Loucy (cell line): ENCODE measurements around the gene FDX1.
A peak's percentile ranks its signal among the peaks of the same experiment; 100 is the strongest.

ENCODE experiments used
- H2AFZ ChIP-seq: fragments of 200-600 bp; sonication (generic); 2 replicates; pipeline ENCODE4 v1.6.0; 2016; ENCODE audit warnings: antibody characterized with exemption, mild to moderate bottlenecking, low read length, moderate library complexity
- H3F3A ChIP-seq: fragments of 200-600 bp; 2 replicates; pipeline ENCODE4 v1.6.0; 2016; ENCODE audit warnings: antibody characterized with exemption, low read depth, mild to moderate bottlenecking
- H3K27me3 ChIP-seq: fragments of 200-600 bp; sonication (generic); 2 replicates; pipeline ENCODE4 v1.6.1; 2014; ENCODE audit warnings: low read length, mild to moderate bottlenecking; ENCODE audit not compliant: insufficient read depth, poor library complexity, severe bottlenecking
- H3K36me3 ChIP-seq: fragments of 200-600 bp; sonication (generic); 2 replicates; pipeline ENCODE4 v1.6.1; 2016; ENCODE audit warnings: low read length; ENCODE audit not compliant: insufficient read depth
- H3K4me1 ChIP-seq: fragments of 200-600 bp; sonication (generic); 2 replicates; pipeline ENCODE4 v1.5.1; 2014; ENCODE audit warnings: low read length, mild to moderate bottlenecking; ENCODE audit not compliant: insufficient read depth, poor library complexity, severe bottlenecking
- H3K4me2 ChIP-seq: fragments of 200-600 bp; sonication (generic); 2 replicates; pipeline ENCODE4 v1.6.0; 2014; ENCODE audit warnings: antibody characterized with exemption, low read length, low read depth, mild to moderate bottlenecking; ENCODE audit not compliant: poor library complexity, severe bottlenecking
- H3K4me3 ChIP-seq: fragments of 200-600 bp; sonication (generic); 2 replicates; pipeline ENCODE4 v1.5.1; 2014; ENCODE audit warnings: low read length, mild to moderate bottlenecking, mixed read lengths; ENCODE audit not compliant: poor library complexity, severe bottlenecking
- H3K79me2 ChIP-seq: fragments of 200-600 bp; sonication (generic); 2 replicates; pipeline ENCODE4 v1.6.1; 2014; ENCODE audit warnings: low read length; ENCODE audit not compliant: insufficient read depth
- H3K9ac ChIP-seq: fragments of 200-600 bp; sonication (generic); 2 replicates; pipeline ENCODE4 v1.6.0; 2014; ENCODE audit warnings: mild to moderate bottlenecking, low read depth, low read length, moderate library complexity; ENCODE audit not compliant: poor library complexity, severe bottlenecking
- H3K9me2 ChIP-seq: fragments of 200-600 bp; sonication (generic); replicated peaks from 2 replicates; pipeline ENCODE4 v1.6.1; 2016; ENCODE audit warnings: low read depth, low read length, mixed read lengths
- H3K9me3 ChIP-seq: fragments of 200-600 bp; sonication (generic); 2 replicates; pipeline ENCODE4 v1.6.1; 2014; ENCODE audit warnings: mild to moderate bottlenecking, antibody characterized with exemption, low read length, low read depth; ENCODE audit not compliant: insufficient read depth
- H4K20me1 ChIP-seq: fragments of 200-600 bp; sonication (generic); 2 replicates; pipeline ENCODE4 v1.6.0; 2014; ENCODE audit warnings: antibody characterized with exemption, low read length, mild to moderate bottlenecking; ENCODE audit not compliant: insufficient read depth, poor library complexity, severe bottlenecking
- EZH2phosphoT487 ChIP-seq: fragments of 200-600 bp; IDR thresholded peaks from 2 replicates; pipeline ENCODE4 v1.6.1; 2018; ENCODE audit warnings: antibody characterized with exemption, mild to moderate bottlenecking, moderate library complexity, borderline replicate concordance
- TF ChIP-seq, protein P1 (sequence below): fragments of 200-600 bp; sonication (generic); conservative IDR thresholded peaks from 2 replicates; pipeline ENCODE4 v1.5.1; 2014; ENCODE audit warnings: mild to moderate bottlenecking, antibody characterized with exemption, low read length

The FDX1 gene

DNA sequence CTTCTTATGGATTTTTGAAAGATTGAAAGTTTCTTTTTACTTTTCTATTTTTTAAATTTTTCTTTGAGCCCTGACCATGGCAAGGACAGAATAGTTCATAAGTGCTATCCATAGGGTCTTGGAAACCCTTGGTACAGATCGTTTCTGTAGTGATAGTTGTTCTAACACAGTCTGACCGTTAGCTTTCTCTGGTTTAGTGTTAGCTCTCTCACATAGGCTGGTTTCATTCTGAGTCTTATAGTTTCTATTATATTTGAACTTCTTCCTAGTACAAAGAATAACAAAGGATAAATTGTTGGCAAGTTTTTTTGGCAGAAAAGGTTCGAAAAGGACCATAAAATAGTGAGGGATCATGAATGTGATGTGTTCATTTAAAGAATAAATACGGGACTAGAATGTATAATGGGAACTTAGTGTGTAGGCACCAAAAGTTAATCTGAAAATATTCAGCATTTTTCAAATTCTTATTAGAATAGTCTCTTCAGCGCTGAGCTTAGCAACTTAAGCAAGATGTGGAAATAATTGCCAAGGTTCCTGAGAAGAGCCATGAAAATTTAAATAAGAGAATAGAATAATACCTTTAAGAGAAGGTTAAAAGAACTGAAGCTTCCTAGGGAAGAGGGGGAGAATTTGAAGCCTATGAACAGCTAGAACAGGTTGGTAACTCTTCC is 24.1 kb downstream of the FDX1 start:
- H3K36me3 ChIP-seq, result peaks cover 6% of the 10 kb centered on the region; the same call in 1 of the 2 replicates
- TF ChIP-seq, protein P1, sequence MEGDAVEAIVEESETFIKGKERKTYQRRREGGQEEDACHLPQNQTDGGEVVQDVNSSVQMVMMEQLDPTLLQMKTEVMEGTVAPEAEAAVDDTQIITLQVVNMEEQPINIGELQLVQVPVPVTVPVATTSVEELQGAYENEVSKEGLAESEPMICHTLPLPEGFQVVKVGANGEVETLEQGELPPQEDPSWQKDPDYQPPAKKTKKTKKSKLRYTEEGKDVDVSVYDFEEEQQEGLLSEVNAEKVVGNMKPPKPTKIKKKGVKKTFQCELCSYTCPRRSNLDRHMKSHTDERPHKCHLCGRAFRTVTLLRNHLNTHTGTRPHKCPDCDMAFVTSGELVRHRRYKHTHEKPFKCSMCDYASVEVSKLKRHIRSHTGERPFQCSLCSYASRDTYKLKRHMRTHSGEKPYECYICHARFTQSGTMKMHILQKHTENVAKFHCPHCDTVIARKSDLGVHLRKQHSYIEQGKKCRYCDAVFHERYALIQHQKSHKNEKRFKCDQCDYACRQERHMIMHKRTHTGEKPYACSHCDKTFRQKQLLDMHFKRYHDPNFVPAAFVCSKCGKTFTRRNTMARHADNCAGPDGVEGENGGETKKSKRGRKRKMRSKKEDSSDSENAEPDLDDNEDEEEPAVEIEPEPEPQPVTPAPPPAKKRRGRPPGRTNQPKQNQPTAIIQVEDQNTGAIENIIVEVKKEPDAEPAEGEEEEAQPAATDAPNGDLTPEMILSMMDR, result no peak

DNA sequence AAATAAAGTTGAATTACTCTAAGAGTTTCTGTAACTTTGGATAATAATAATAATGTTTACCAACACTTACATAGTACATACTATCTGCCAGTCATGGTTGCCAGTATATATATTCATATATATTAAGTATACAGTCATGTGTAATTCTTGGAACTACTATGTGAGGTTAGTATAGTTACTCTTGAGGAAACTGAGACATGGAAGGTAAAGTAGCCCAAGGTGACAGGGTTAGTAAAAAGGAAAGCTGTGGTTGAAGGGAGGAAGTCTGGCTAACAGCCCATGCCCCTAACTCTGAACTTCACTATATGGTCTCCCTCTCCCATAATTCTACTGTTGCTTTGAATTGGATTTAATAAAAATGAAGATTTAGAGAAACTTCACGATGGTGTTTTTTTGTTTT is 24.9 kb downstream of the FDX1 start:
- H3F3A ChIP-seq, result no peaks in the 10 kb centered on the region
- H3K79me2 ChIP-seq, result peaks cover 9% of the 10 kb centered on the region
- H4K20me1 ChIP-seq, result peaks cover 3% of the 10 kb centered on the region
- no peak overlapping the region for H3K9ac ChIP-seq
- peaks cover 5% of the 10 kb centered on the region for H3K4me1 ChIP-seq
- H3K9me3 ChIP-seq, result no peaks in the 10 kb centered on the region
- no peaks in the 10 kb centered on the region for H3K27me3 ChIP-seq
- no peak for TF ChIP-seq EZH2phosphoT487
- TF ChIP-seq, protein P1, result no peak
- H3K36me3 ChIP-seq, result peaks cover 12% of the 10 kb centered on the region; the same call in 1 of the 2 replicates
- H3K9me2 ChIP-seq, result no peaks in the 10 kb centered on the region
- H3K4me3 ChIP-seq, result no peak overlapping the region
- peak overlapping the region; percentile 10 for H3K4me2 ChIP-seq
- H2AFZ ChIP-seq, result no peak overlapping the region

More for the DNA sequence above, 24.1 kb downstream of the FDX1 start:
- Histone ChIP-seq H3K4me1 (peaks cover 5% of the 10 kb centered on the region), H3K4me3 (no peak overlapping the region), H2AFZ (no peak overlapping the region), H3F3A (no peaks in the 10 kb centered on the region), H3K9me3 (no peaks in the 10 kb centered on the region), H3K9me2 (no peaks in the 10 kb centered on the region), H3K27me3 (no peaks in the 10 kb centered on the region), H3K79me2 (peaks cover 9% of the 10 kb centered on the region), H4K20me1 (peaks cover 3% of the 10 kb centered on the region), H3K9ac (no peak overlapping the region), H3K4me2 (no peak overlapping the region)

DNA sequence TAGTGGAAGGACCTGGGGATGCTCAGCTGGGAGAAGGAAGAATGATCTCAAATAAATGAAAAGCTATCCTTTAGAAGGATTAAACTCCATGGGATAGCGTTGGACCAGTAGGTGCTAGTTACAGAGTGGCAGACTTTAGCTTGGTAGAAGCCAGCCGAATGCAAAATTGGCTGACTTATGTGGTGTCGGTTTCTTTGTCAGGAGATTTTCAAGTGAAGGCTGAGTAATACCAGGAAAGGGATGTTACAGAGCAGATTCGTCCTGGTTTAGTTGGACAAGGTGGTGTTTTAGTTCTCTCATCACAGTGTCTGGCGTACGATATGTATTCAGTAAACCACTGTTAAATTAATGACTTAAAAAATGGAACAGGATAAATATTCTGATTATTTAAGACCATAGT is 26.0 kb downstream of the FDX1 start:
- H3K79me2 ChIP-seq, result peaks cover 9% of the 10 kb centered on the region
- TF ChIP-seq, protein P1, result no peak
- TF ChIP-seq EZH2phosphoT487, result no peak
- peaks cover 19% of the 10 kb centered on the region; the same call in 1 of the 2 replicates for H3K36me3 ChIP-seq
- peaks cover 3% of the 10 kb centered on the region for H4K20me1 ChIP-seq
- no peak overlapping the region for H3K4me3 ChIP-seq
- H3F3A ChIP-seq, result no peaks in the 10 kb centered on the region
- H3K9ac ChIP-seq, result no peak overlapping the region
- no peaks in the 10 kb centered on the region for H3K9me2 ChIP-seq
- H3K4me1 ChIP-seq, result peaks cover 5% of the 10 kb centered on the region
- no peaks in the 10 kb centered on the region for H3K27me3 ChIP-seq
- H3K9me3 ChIP-seq, result no peaks in the 10 kb centered on the region
- H3K4me2 ChIP-seq, result no peak overlapping the region
- no peak overlapping the region for H2AFZ ChIP-seq
